HG03159 (cell line): ENCODE data around the gene PAX4.
"Not testable (repeated sequence)": the region's sequence is repeated elsewhere in the genome, so short reads cannot be mapped to it uniquely, and the experiment has no call there.

Source experiments
- ATAC-seq: cut with Tn5 transposase; IDR thresholded peaks from one replicate; pipeline ENCODE4 v1.9.1; 2021; ENCODE audit warnings: mild to moderate bottlenecking, moderate library complexity; ENCODE audit not compliant: unreplicated experiment

Gene PAX4

GRCh38 chr7:127586346-127586745 lies 31.6 kb downstream of the PAX4 start:
- no peak for ATAC-seq

GRCh38 chr7:127585044-127585953 lies 32.6 kb downstream of the PAX4 start, which contains the start of gene GCC1:
Gene GCC1, minus strand, starts transcription at chr7:127585596. Its CDS starts 414 bp downstream, at chr7:127585182.
- peak; percentile 77 for ATAC-seq

DNA sequence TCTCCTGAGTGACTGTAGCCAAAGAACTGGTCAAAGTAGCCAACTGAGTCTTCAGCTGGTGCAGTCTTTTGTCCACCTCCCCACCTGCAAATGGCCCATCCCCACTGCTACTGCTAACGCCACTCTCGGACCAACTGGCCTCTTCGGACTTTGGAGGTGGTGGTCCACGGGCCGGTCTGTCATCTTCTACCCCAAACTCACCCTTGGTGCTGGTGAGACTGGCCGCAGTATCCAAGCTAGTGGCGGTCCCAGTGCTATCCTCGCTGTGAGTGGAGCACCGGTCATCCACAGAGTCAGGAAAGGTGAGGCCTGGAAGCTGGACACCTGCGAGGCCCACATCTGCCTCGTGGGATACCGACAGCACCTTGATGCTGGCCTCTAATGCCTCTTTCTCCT lies 33.3 kb downstream of the PAX4 start:
- no peak for ATAC-seq

DNA sequence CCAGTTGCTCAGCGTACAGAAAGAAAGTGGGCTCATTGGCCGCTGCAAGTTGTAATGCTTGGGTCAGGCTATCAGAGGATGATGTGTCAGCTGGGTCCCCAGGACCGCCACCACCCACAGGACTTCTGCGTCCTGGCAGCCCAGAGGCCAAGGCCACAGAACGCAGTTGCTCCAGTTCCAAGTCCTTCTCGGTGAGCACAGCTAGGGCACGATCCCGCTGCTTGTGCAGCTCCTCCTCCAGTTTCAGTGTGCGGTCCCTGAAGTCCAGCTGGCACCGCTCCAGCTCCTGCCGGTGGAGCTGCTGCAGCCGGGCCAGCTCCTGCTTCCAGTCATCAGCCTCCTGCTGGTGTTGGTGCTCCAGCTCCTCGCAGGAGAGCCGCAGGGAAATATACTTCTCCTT lies 35.6 kb downstream of the PAX4 start:
- no peak for ATAC-seq

GRCh38 chr7:127581716-127582115 lies 36.2 kb downstream of the PAX4 start:
- ATAC-seq: no peak

GRCh38 chr7:127580612-127581011 lies 37.3 kb downstream of the PAX4 start:
- no peak for ATAC-seq

DNA sequence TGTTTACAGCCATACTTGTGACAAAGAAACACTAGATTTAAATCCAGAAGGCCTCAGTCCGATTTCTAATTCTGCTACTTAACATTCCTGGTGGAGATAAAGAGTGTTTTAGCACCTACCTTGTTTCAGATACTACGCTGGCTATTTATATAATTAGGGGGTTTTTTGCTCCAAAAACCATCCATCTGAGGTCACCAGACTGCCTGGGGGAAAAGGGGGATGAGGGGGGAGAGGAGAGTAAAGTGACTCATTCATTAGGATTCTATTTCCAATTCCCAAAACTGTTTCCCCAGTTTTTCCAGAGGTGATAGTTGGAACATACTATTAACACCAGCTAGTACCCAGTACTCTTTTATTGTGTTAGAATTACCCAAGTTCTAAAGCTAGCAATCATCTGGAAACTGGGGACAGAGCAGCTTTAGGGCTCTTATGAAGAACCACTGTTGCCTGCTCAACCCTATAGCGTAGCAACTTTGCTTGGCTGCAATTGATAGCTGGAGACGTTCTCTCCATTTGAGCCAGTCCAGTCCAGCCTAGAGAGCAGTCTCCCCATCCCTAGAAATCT lies 39.1 kb downstream of the PAX4 start:
- ATAC-seq: no peak

GRCh38 chr7:127578036-127578684 lies 39.8 kb downstream of the PAX4 start:
- no peak for ATAC-seq

- ATAC-seq: no peak
These were observed 46.0 kb downstream of the PAX4 start for GRCh38 chr7:127571741-127572505.

- ATAC-seq: not testable (repeated sequence)
These were observed 49.9 kb downstream of the PAX4 start for GRCh38 chr7:127568034-127568433.

DNA sequence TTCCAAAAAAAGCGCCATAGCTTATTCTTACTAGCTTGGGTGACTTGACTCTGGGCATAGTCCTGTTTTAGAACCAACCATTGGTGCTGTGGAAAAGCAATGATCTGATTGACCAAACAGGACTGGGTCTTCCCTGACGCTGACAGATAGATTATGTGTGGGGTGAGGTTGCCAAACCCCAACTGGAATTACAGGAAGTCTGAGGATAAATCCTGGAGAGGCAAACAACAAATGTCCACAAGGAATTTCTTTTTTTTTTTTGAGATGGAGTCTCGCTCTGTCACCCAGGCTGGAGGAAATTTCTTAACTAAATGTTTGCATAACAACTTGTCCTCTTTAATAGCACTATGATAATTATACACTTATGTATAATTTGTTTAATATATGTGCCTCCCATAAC lies 51.7 kb downstream of the PAX4 start:
- ATAC-seq: no peak
